Common myeloid progenitor, CD34-positive (primary cell): Measurements from ENCODE around the gene CCT6B.

ENCODE experiments used
- CTCF ChIA-PET: fragments of 350-600 bp; sonication (Branson Sonifier 250); formaldehyde crosslinking; loops from one replicate; lab custom pipeline; 2021; ENCODE audit warnings: antibody characterized with exemption; lab: Charles Lee
- POLR2A ChIA-PET: fragments of 350-600 bp; sonication (Branson Sonifier 250); formaldehyde crosslinking; loops from one replicate; lab custom pipeline; 2021; ENCODE audit warnings: antibody characterized with exemption; lab: Charles Lee
- DNase-seq, 3 donors: peaks; one replicate each; pipeline versions ENCODE4 v3.0.0 to v3.0.0-alpha.2; 2013
- H3K27ac ChIP-seq, 2 experiments: 1 replicate in 1 of 2; 2 replicates in 1 of 2; pipeline ENCODE4 v1.7.0; 2013; ENCODE audit warnings: inconsistent platforms in 2 of 2, low read length in 2 of 2, mild to moderate bottlenecking in 2 of 2, low read depth in 1 of 2, moderate library complexity in 1 of 2; ENCODE audit not compliant: severe bottlenecking in 2 of 2, insufficient read depth in 1 of 2, poor library complexity in 1 of 2
- H3K27me3 ChIP-seq, 5 experiments: replicated peaks in 2 of 5; 1 replicate in 3 of 5; 2 replicates in 2 of 5; pipeline versions ENCODE4 v1.6.1 to v1.7.0; 2013; ENCODE audit warnings: low read length in 4 of 5, mild to moderate bottlenecking in 2 of 5, moderate library complexity in 2 of 5, inconsistent platforms in 1 of 5; ENCODE audit not compliant: insufficient read depth in 5 of 5, control insufficient read depth in 4 of 5
- H3K36me3 ChIP-seq, 4 experiments: 1 replicate in 2 of 4; 2 replicates in 2 of 4; pipeline versions ENCODE4 v1.6.1 to v1.7.0; 2013; ENCODE audit warnings: low read length in 3 of 4, control low read depth in 1 of 4, mild to moderate bottlenecking in 1 of 4; ENCODE audit not compliant: control insufficient read depth in 4 of 4, insufficient read depth in 4 of 4
- H3K4me1 ChIP-seq, 4 experiments: 1 replicate in 3 of 4; 2 replicates in 1 of 4; pipeline versions ENCODE4 v1.6.1 to v1.7.1; 2013; ENCODE audit warnings: low read length in 3 of 4, mild to moderate bottlenecking in 3 of 4, control low read depth in 1 of 4, inconsistent platforms in 1 of 4, moderate library complexity in 1 of 4; ENCODE audit not compliant: control insufficient read depth in 4 of 4, insufficient read depth in 4 of 4; ENCODE audit errors: control extremely low read depth in 1 of 4
- H3K4me3 ChIP-seq, 7 experiments: 1 replicate in 4 of 7; 2 replicates in 3 of 7; pipeline versions ENCODE4 v1.5.1 to v1.7.0; 2013; ENCODE audit warnings: mild to moderate bottlenecking in 7 of 7, low read length in 6 of 7, moderate library complexity in 6 of 7, inconsistent platforms in 2 of 7, low read depth in 2 of 7, control low read depth in 1 of 7; ENCODE audit not compliant: insufficient read depth in 4 of 7, control insufficient read depth in 1 of 7; ENCODE audit errors: extremely low read depth in 1 of 7
- H3K9me3 ChIP-seq, 5 experiments: 1 replicate in 4 of 5; 2 replicates in 1 of 5; pipeline versions ENCODE4 v1.6.1 to v1.7.1; 2013; ENCODE audit warnings: low read length in 4 of 5, mild to moderate bottlenecking in 2 of 5, inconsistent platforms in 1 of 5, low read depth in 1 of 5, moderate library complexity in 1 of 5; ENCODE audit not compliant: control insufficient read depth in 4 of 5, insufficient read depth in 2 of 5; ENCODE audit errors: control extremely low read depth in 1 of 5
- WGBS: methylation state at CpG from one replicate; pipeline ENCODE4 v1.1.5; 2013; ENCODE audit not compliant: insufficient coverage; 5-methylcytosine and 5-hydroxymethylcytosine counted together

CCT6B gene

DNA sequence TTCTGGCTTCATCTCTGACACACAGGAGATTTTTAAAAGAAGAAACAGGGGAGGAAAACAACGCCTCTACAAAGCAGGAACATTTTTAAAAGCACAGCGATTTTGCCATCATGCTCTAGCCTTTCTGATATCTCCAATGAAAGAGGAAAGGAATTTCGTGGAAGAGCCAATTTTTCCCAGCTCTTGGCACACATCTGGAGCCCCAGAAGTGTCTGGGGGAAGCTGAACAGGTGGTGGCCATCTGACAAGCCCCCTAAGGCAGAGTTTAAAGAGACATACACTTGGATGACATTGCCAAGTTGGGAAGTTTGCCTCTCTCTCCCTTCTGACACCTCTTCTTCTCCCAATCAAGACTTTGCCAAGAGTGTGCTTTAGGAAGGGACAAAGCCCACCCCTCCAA, 82.1 kb downstream of the CCT6B start:
- Histone ChIP-seq H3K9me3 (peaks cover 0 to 7% (median 4%) of the 10 kb centered on the region in 5 experiments), H3K27me3 (peaks cover 0 to 4% (median 0%) of the 10 kb centered on the region in 5 experiments), H3K4me3 (no peak overlapping the region), H3K36me3 (no peaks in the 10 kb centered on the region), H3K27ac (no peak overlapping the region), H3K4me1 (peaks cover 0 to 24% (median 5%) of the 10 kb centered on the region in 4 experiments)
- 54% methylated on average over 2 of the region's 3 CpGs for WGBS
- ChIA-PET CTCF (interaction anchor here (1.5 kb wide), 1 partner anchor 351 kb away, joined by 3 read pairs; no protein-coding TSS in a partner anchor), POLR2A (no interaction called here)
- DNase-seq = no peak
